DOHH2 (cell line): Measurements from ENCODE around the gene RRP8.

Experiments
- H3F3A ChIP-seq: fragments of 200-600 bp; sonication (generic), shearing (Covaris generic); 2 replicates; pipeline ENCODE4 v1.6.0; 2016; ENCODE audit warnings: antibody characterized with exemption, mild to moderate bottlenecking; ENCODE audit not compliant: control insufficient read depth, insufficient read depth
- H3K27ac ChIP-seq: fragments of 200-600 bp; sonication (generic); 2 replicates; pipeline ENCODE4 v1.5.1; 2014; ENCODE audit warnings: low read depth, mild to moderate bottlenecking, low read length, moderate library complexity
- H3K27me3 ChIP-seq: fragments of 200-600 bp; sonication (generic); 2 replicates; pipeline ENCODE4 v1.6.1; 2014; ENCODE audit warnings: mild to moderate bottlenecking, low read length, mixed read lengths; ENCODE audit not compliant: control insufficient read depth
- H3K36me3 ChIP-seq: fragments of 200-600 bp; sonication (generic); 2 replicates; pipeline ENCODE4 v1.6.1; 2014; ENCODE audit warnings: mild to moderate bottlenecking, low read length, moderate library complexity, mixed read lengths; ENCODE audit not compliant: control insufficient read depth
- H3K4me1 ChIP-seq: fragments of 200-600 bp; sonication (generic); 2 replicates; pipeline ENCODE4 v1.6.1; 2014; ENCODE audit warnings: mild to moderate bottlenecking, low read length, mixed read lengths; ENCODE audit not compliant: control insufficient read depth
- H3K4me2 ChIP-seq: fragments of 200-600 bp; sonication (generic); 2 replicates; pipeline ENCODE4 v1.6.0; 2014; ENCODE audit warnings: mild to moderate bottlenecking, low read length, moderate library complexity
- H3K4me3 ChIP-seq: fragments of 200-600 bp; sonication (generic); 2 replicates; pipeline ENCODE4 v1.5.1; 2014; ENCODE audit warnings: mild to moderate bottlenecking, low read length, mixed read lengths
- H3K79me2 ChIP-seq: fragments of 200-600 bp; sonication (generic); 2 replicates; pipeline ENCODE4 v1.6.1; 2014; ENCODE audit warnings: mild to moderate bottlenecking, low read length, mixed read lengths; ENCODE audit not compliant: control insufficient read depth
- H3K9me2 ChIP-seq: fragments of 200-600 bp; sonication (generic); replicated peaks from 2 replicates; pipeline ENCODE4 v1.6.1; 2014; ENCODE audit warnings: mild to moderate bottlenecking, low read length, mixed read lengths; ENCODE audit not compliant: control insufficient read depth
- H3K9me3 ChIP-seq: fragments of 200-600 bp; sonication (generic); 2 replicates; pipeline ENCODE4 v1.6.1; 2014; ENCODE audit warnings: antibody characterized with exemption, low read length, mixed read lengths; ENCODE audit not compliant: control insufficient read depth, insufficient read depth
- H4K20me1 ChIP-seq: fragments of 200-600 bp; sonication (generic); 2 replicates; pipeline ENCODE4 v1.6.0; 2014; ENCODE audit warnings: low read depth, mild to moderate bottlenecking, antibody characterized with exemption, low read length, moderate library complexity; ENCODE audit not compliant: control insufficient read depth, insufficient read depth
- CTCF ChIP-seq: fragments of 200-600 bp; sonication (generic); IDR thresholded peaks from one replicate; pipeline ENCODE4 v1.5.1; 2014; ENCODE audit warnings: antibody characterized with exemption, mild to moderate bottlenecking, low read depth, low read length; ENCODE audit not compliant: poor library complexity, severe bottlenecking
- EZH2phosphoT487 ChIP-seq: fragments of 200-600 bp; sonication (generic); IDR thresholded peaks from 2 replicates; pipeline ENCODE4 v1.6.1; 2017; ENCODE audit warnings: borderline replicate concordance, mild to moderate bottlenecking, antibody characterized with exemption, low read length, moderate library complexity, mixed read lengths

The RRP8 gene

GRCh38 chr11:6618117-6619003 is 14.9 kb upstream of the RRP8 start:
- Histone ChIP-seq H3K9me2 (no peaks in the 10 kb centered on the region), H3K27ac (no peak overlapping the region), H3K79me2 (peaks cover 6% of the 10 kb centered on the region), H4K20me1 (no peaks in the 10 kb centered on the region), H3K4me3 (peak overlapping the region; percentile 87), H3K9me3 (no peaks in the 10 kb centered on the region), H3K4me2 (peak overlapping the region; percentile 83), H3K27me3 (no peaks in the 10 kb centered on the region), H3K36me3 (no peaks in the 10 kb centered on the region), H3K4me1 (peaks cover 20% of the 10 kb centered on the region), H3F3A (peaks cover 3% of the 10 kb centered on the region; the same call in 1 of the 2 replicates)
- no peak for TF ChIP-seq CTCF
- no peak for TF ChIP-seq EZH2phosphoT487

DNA sequence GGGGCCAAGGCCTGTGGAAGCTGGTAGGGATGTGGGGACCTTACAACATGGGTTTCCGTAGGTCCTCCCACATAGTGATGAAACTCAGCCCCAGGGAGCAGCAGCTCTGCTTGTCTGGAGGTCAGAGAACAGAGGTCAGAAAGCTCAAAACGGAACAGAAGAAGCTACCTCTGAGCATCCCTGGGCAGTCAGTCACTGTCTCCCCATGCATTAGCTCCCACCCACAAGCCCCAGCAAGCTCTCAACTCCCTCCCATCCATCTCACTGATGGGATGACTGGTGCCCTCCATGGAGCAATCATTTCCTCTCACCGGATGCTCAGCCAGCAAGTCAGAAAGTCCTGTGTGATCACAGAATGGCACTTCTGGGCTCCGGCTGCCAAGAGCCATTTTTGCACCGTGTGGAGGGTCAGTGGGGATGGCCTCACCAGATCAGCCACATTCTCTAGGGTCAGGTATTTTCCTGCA is 13.9 kb upstream of the RRP8 start:
- Histone ChIP-seq H3K79me2 (peaks cover 6% of the 10 kb centered on the region), H3K9me2 (no peaks in the 10 kb centered on the region), H4K20me1 (no peaks in the 10 kb centered on the region), H3K27me3 (no peaks in the 10 kb centered on the region), H3K4me2 (peak overlapping the region; percentile 83; the same call in 1 of the 2 replicates), H3K4me3 (no peak overlapping the region), H3K4me1 (peaks cover 29% of the 10 kb centered on the region), H3F3A (peaks cover 5% of the 10 kb centered on the region; the same call in 1 of the 2 replicates), H3K36me3 (no peaks in the 10 kb centered on the region), H3K9me3 (no peaks in the 10 kb centered on the region), H3K27ac (no peak overlapping the region)
- TF ChIP-seq EZH2phosphoT487 (no peak), CTCF (no peak)

- no peaks in the 10 kb centered on the region for H3K9me3 ChIP-seq
- peaks cover 31% of the 10 kb centered on the region for H3K4me1 ChIP-seq
- peaks cover 5% of the 10 kb centered on the region; the same call in 1 of the 2 replicates for H3F3A ChIP-seq
- TF ChIP-seq CTCF (no peak), EZH2phosphoT487 (no peak)
- H3K9me2 ChIP-seq = no peaks in the 10 kb centered on the region
- H3K79me2 ChIP-seq = peaks cover 7% of the 10 kb centered on the region
- H3K36me3 ChIP-seq = peaks cover under 1% of the 10 kb centered on the region; the same call in 1 of the 2 replicates
- H3K4me3 ChIP-seq = no peak overlapping the region
- no peaks in the 10 kb centered on the region for H4K20me1 ChIP-seq
- H3K4me2 ChIP-seq = no peak overlapping the region
- no peaks in the 10 kb centered on the region for H3K27me3 ChIP-seq
- H3K27ac ChIP-seq = no peak overlapping the region
Observed at GRCh38 chr11:6616596-6617250, 13.3 kb upstream of the RRP8 start.
